Heart left ventricle (tissue), 16 donors: Measurements from ENCODE around the gene GET4. TPM values are rescaled to one million over a fixed set of nuclear protein-coding genes. Genes with fewer than 3 reads are reported as not detected.

Experiments
- ATAC-seq, 4 donors: fragments of 200-7000 bp; cut with Tn5 transposase; one replicate each; pipeline ENCODE4 v1.9.1; 2020 to 2022; ENCODE audit warnings: moderate library complexity in 4 of 4, mild to moderate bottlenecking in 3 of 4, moderate number of reproducible peaks in 1 of 4
- DNase-seq, 5 donors: peaks; one replicate each; pipeline ENCODE4 v3.0.0-alpha.2; 2020
- H3K27ac ChIP-seq, 12 donors: fragments of 200-600 bp; sonication (generic) in 4 of 12; one replicate each; pipeline versions ENCODE4 v1.5.0 to v1.8.0; 2016 to 2022; ENCODE audit warnings: mild to moderate bottlenecking in 2 of 12
- H3K27me3 ChIP-seq, 9 donors: fragments of 200-600 bp; sonication (generic) in 2 of 9; one replicate each; pipeline versions ENCODE4 v1.5.1 to v1.8.0; 2016 to 2022; ENCODE audit warnings: mild to moderate bottlenecking in 3 of 9
- H3K36me3 ChIP-seq, 9 donors: fragments of 200-600 bp; sonication (generic) in 2 of 9; one replicate each; pipeline versions ENCODE4 v1.5.0 to v1.8.0; 2018 to 2022; ENCODE audit warnings: mild to moderate bottlenecking in 2 of 9
- H3K4me1 ChIP-seq, 12 donors: fragments of 200-600 bp; sonication (generic) in 4 of 12; one replicate each; pipeline versions ENCODE4 v1.5.0 to v1.8.0; 2016 to 2022; ENCODE audit warnings: mild to moderate bottlenecking in 3 of 12
- H3K4me3 ChIP-seq, 12 donors: fragments of 200-600 bp; sonication (generic) in 4 of 12; one replicate each; pipeline versions ENCODE4 v1.5.0 to v1.8.0; 2017 to 2022; ENCODE audit warnings: mild to moderate bottlenecking in 9 of 12, moderate library complexity in 4 of 12
- H3K9me3 ChIP-seq, 12 donors: fragments of 200-600 bp; sonication (generic) in 4 of 12; one replicate each; pipeline versions ENCODE4 v1.5.0 to v1.8.0; 2016 to 2022; ENCODE audit warnings: mild to moderate bottlenecking in 1 of 12
- CTCF ChIP-seq, 12 donors: fragments of 200-600 bp; sonication (generic) in 4 of 12; IDR thresholded peaks; one replicate each; pipeline versions ENCODE4 v1.5.0 to v1.8.0; 2018 to 2022; ENCODE audit warnings: antibody characterized with exemption in 12 of 12, mild to moderate bottlenecking in 5 of 12
- POLR2A ChIP-seq, 2 donors: fragments of 450-650 bp; IDR thresholded peaks; one replicate each; pipeline ENCODE4 v1.6.1; 2017; ENCODE audit warnings: antibody characterized with exemption in 2 of 2, mild to moderate bottlenecking in 2 of 2, moderate library complexity in 2 of 2
- WGBS, 4 donors: extraction: QIAGEN DNeasy Blood & Tissue Kit in 2 of 4; methylation state at CpG; one replicate each; pipeline versions ENCODE4 v1.1.5 to v1.1.7; 2013 to 2018; 5-methylcytosine and 5-hydroxymethylcytosine counted together
- intact Hi-C, 10 donors: fragments of 100-400 bp; cut with DNase I; formaldehyde crosslinking; loops; one replicate each; pipeline versions ENCODE4 v1.11.1 to v1.14.2; 2022
- polyA plus RNA-seq, 2 donors: library from polyadenylated mRNA; stranded (reverse); fragments of 200-250 nt; gene quantifications; one replicate each; pipeline ENCODE4 v1.2.3, GENCODE V29; 2013
- total RNA-seq, 9 donors: library from RNA; depleted of rRNA in 2 of 9; stranded (reverse); fragments of >200 nt in 2 of 9; fragmentation: NEBNext Ultra II Directional in 3 of 9; extraction: Animal tissue kit (Norgen Biotek cat#: 25700) in 3 of 9; gene quantifications; one replicate each; pipeline versions ENCODE4 v1.1.0 to v1.2.4, GENCODE V29; 2016 to 2023
- donor health status: ischemic (EF 13 %, LVEDD 7.1; RV severe dilation, severe dysfunction).
- donor health status: healthy with polysubstance abuse.
- donor health status: DM: no; HTN: yes; CAD: no.
- donor health status: DM: no; HTN: no; CAD: no.
- donor health status: ischemic (EF 25% LVEDD 6.9; RV normal size, moderate dysfunction).
- donor health status: ischemic (EF 25% LVEDD 5.7; RV mildly dilated, moderate dysfunction).
- donor health status: healthy.
- donor health status: DM: yes; HTN: yes; CAD: no.
- donor health status: ischemic (EF 35%, LVEDD 5.7; RV mildly dilated, moderate dysfunction).
- donor health status: nonischemic (EF 11% LVEDD 7.7; RV severe dilation, severe dysfunction).
- donor health status: DM: yes; HTN: yes; CAD: no.
- donor health status: PGD.
- donor health status: ischemic (EF 29% LVEDD 5.4; RV normal size, mild dysfunction).
- donor health status: nonischemic (EF 23%, LVEDD 6.1; RV moderate dilation, normal function).

The GET4 gene
- total and polyA plus RNA-seq, 11 donors, result 14.6 to 34.1 (median 19.7) TPM

- DNase-seq (peak in 3 of 5 donors; percentile 6 to 60 (median 17)), ATAC-seq (no peak)
- intact Hi-C loops, result loop anchor here in 2 of 10 donors (10.0 kb wide), 1 partner anchor 149 kb away; no protein-coding TSS in a partner anchor
- no peaks in the 10 kb centered on the region for H3K36me3 ChIP-seq
- H3K27me3 ChIP-seq, result no peaks in the 10 kb centered on the region
- no peak overlapping the region for H3K27ac ChIP-seq
- WGBS, 4 donors, result 86 to 92% (median 88%) methylated on average over 42 to 43 of the region's 43 CpGs
- H3K4me3 ChIP-seq, result no peak overlapping the region
- TF ChIP-seq CTCF (IDR thresholded peaks at IDR 0.05) (no peak), POLR2A (IDR thresholded peaks at IDR 0.05) (no peak)
- no peaks in the 10 kb centered on the region for H3K9me3 ChIP-seq
- H3K4me1 ChIP-seq, result peaks cover 0 to 6% (median 0%) of the 10 kb centered on the region in 12 donors
These were observed 39.2 kb downstream of the GET4 start for GRCh38 chr7:915291-916218.

- DNase-seq (peak in 3 of 5 donors; percentile 16 to 67 (median 25)), ATAC-seq (no peak)
- H3K4me1 ChIP-seq, result peaks cover 0 to 6% (median 0%) of the 10 kb centered on the region in 12 donors
- no peak overlapping the region for H3K27ac ChIP-seq
- 26 to 50% (median 33%) methylated on average over 10 to 17 of the region's 17 CpGs for WGBS, 4 donors
- no peak overlapping the region for H3K4me3 ChIP-seq
- no peaks in the 10 kb centered on the region for H3K36me3 ChIP-seq
- intact Hi-C loops, result loop anchor here in 2 of 10 donors (10.0 kb wide), 1 partner anchor 148 kb away; no protein-coding TSS in a partner anchor
- no peaks in the 10 kb centered on the region for H3K27me3 ChIP-seq
- TF ChIP-seq POLR2A (IDR thresholded peaks at IDR 0.05) (no peak), CTCF (IDR thresholded peaks at IDR 0.05) (no peak)
- no peaks in the 10 kb centered on the region for H3K9me3 ChIP-seq
These were observed 40.1 kb downstream of the GET4 start for GRCh38 chr7:916291-916941.

- 87 to 93% (median 88%) methylated on average over 25 to 30 of the region's 33 CpGs for WGBS, 4 donors
- Histone ChIP-seq H3K4me1 (peaks cover 0 to 15% (median 0%) of the 10 kb centered on the region in 12 donors), H3K9me3 (no peaks in the 10 kb centered on the region), H3K27me3 (peaks cover 0 to 5% (median 0%) of the 10 kb centered on the region in 9 donors), H3K27ac (no peak overlapping the region), H3K4me3 (no peak overlapping the region), H3K36me3 (no peaks in the 10 kb centered on the region)
- intact Hi-C loops, result loop anchor here in 2 of 10 donors (10.0 kb wide), 1 partner anchor 147 kb away; no protein-coding TSS in a partner anchor
- ATAC-seq (no peak), DNase-seq (peak in 3 of 5 donors; percentile 14 to 27 (median 15))
- TF ChIP-seq POLR2A (IDR thresholded peaks at IDR 0.05) (no peak), CTCF (IDR thresholded peaks at IDR 0.05) (no peak)
These were observed 41.1 kb downstream of the GET4 start for GRCh38 chr7:917255-918117.
